ENCODE measurements around the gene STXBP6.

GRCh38 chr14:24820616-24821015, 229.3 kb downstream of the STXBP6 start:
- TF ChIP-seq CTCF (IDR thresholded peaks at IDR 0.05) = no peak
- no peak for TF ChIP-seq TCF7L2 (IDR thresholded peaks at IDR 0.05; ENCODE audit: low read depth, low read length)
